Hepatic stellate cell (primary cell): Measurements from ENCODE around the gene IL17RE.
"Not testable (repeated sequence)": the region's sequence is repeated elsewhere in the genome, so short reads cannot be mapped to it uniquely, and the experiment has no call there.

ENCODE experiments used
- DNase-seq: peaks from one replicate; pipeline ENCODE4 v3.0.0; 2011; ENCODE audit warnings: low spot score

Gene IL17RE

DNA sequence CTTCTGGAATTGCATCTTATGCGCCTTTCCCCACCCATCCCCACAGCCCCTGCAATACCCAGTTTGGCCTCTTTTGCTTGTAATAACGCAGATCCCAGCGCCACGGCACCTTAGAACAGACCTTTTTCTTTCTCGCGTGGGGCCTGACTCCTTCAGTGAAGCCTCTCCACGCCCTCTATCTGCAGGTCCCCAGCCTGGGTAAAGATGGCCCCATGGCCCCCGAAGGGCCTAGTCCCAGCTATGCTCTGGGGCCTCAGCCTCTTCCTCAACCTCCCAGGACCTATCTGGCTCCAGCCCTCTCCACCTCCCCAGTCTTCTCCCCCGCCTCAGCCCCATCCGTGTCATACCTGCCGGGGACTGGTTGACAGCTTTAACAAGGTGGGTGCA is 31.6 kb downstream of the IL17RE start:
- DNase-seq, result no peak

- no peak for DNase-seq
These were observed 32.3 kb downstream of the IL17RE start for GRCh38 chr3:9934993-9935392.

GRCh38 chr3:9935966-9936510 is 33.4 kb downstream of the IL17RE start:
- no peak for DNase-seq

- no peak for DNase-seq
These were observed 35.0 kb downstream of the IL17RE start for GRCh38 chr3:9937486-9938238.

GRCh38 chr3:9938966-9939365 is 36.3 kb downstream of the IL17RE start:
- no peak for DNase-seq

GRCh38 chr3:9939906-9940305 is 37.3 kb downstream of the IL17RE start:
- not testable (repeated sequence) for DNase-seq

GRCh38 chr3:9940746-9941145 is 38.1 kb downstream of the IL17RE start:
- DNase-seq, result no peak

DNA sequence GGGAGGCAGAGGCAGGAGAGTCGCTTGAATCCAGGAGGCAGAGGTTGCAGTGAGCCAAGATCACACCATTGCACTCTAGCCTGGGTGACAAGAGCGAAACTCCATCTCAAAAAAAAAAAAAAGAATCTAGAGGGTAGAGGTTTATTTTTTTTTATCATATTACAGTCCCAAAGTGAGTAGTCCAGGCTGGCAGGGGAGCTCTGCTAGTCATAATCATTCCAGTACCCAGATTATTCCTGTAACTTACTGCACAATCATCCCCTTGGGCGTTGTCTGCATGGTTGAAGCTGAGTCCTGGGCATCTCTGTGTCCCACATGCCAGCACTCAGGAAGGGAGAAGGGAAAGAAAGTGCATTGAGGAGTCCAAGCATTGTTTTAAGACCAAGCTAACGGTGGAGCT is 39.5 kb downstream of the IL17RE start:
- no peak for DNase-seq

GRCh38 chr3:9942934-9943690 is 40.5 kb downstream of the IL17RE start:
- DNase-seq, result no peak

GRCh38 chr3:9944271-9944670 is 41.6 kb downstream of the IL17RE start:
- no peak for DNase-seq

DNA sequence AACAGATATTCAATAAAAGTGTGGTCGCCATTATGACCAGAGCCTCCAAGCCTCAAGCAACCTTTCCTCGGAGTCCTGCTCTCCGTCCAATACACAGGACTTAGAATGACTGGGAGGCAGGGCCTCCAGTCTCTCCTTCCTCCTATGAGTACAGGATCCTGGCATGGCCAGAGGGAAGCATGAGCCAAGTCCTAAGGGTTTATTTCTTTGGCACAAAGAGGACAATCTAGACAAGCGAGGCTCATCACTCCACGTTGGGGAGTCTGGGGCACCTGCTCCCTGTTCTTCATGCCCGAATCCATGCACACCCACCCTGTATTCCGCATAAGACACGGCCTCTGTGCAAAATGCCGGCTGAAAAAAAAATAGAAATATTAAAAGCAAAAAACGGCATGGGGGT is 42.7 kb downstream of the IL17RE start:
- no peak for DNase-seq

GRCh38 chr3:9946112-9947024 is 43.7 kb downstream of the IL17RE start:
- peak; percentile 92 for DNase-seq

- peak; percentile 90 for DNase-seq
These were observed 44.7 kb downstream of the IL17RE start for GRCh38 chr3:9947025-9947995.

- no peak for DNase-seq
These were observed 45.9 kb downstream of the IL17RE start for GRCh38 chr3:9948586-9948985.

DNA sequence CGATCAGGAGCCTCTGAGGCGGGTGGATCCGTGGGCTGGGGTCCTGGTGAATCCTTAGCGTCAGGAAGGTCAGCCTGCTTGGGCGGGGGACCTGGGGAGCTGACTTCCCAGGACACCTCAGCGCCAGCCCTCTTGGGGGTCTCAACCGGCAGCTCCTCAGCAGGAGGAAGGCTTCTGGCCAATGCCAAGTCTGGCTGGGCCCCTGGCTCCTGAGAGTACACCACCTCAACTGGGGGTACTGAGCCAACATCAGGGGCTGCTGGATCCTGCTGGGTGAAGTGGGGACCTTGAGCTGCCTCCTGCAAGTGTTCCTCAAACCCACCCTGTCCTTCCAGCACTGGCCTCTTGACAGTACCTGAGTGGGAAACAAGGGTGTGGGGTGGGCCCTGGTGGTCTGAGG is 46.5 kb downstream of the IL17RE start:
- DNase-seq, result no peak

GRCh38 chr3:9949626-9950025 is 47.0 kb downstream of the IL17RE start:
- DNase-seq, result no peak

- no peak for DNase-seq
These were observed 48.5 kb downstream of the IL17RE start for GRCh38 chr3:9951126-9951525.

DNA sequence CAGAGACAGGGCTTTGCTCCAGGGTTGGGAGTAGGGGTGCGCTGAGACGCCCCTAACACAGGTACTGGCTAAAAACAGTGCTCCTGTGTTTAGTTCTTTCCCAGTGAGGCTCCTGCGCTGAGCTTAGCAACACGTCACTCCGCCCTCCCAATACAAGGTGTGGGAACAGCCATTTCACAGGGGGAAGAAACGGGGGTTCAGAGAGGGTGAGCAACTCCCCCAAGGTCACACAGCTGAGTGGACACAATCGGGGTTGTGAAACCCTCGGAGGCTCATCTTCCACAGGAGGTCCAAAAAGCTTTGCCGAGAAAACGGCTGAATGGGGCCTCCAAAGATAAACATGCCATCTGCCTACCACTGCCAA is 48.9 kb downstream of the IL17RE start:
- no peak for DNase-seq

DNA sequence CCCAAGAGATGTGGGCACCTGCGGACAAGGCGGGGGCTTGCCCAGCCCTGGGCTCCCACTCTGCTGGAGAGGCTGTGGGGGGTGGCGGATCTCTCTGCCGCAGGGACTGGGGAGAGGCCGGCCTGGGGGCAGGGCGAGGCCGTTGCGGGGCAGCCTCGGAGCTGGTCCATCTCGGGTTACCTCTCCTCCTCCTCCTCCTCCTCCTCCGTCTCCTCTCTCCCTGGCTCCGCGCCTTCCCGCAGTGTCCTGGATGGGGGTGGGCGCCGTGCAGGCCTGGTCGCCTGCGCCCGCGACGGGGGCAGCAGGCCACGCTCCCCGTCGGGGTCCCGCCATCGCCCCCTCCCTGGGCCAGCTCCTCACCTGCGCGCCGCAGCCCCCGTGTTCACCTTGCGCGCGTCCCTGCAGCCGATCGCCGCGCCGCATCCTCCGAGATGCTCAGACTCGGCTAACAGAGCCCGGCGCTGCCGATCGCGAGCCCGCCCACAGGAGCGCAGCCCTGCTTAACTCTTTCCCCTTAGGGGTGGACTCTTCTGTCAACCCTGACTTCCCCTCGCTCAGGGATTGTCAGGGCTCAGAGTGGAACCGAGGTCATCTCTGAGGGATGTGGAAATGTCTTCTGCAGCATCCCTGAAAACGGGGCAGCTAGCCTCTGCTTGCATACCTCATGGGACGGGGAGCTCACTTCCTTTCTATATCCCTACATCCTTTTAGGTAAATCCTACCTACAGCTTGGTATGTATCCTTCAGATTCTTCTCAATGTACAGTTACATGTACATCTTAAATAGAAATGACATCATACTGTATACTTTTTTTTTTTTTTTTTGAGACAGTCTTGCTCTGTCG is 49.5 kb downstream of the IL17RE start, which contains the start of gene PRRT3:
PRRT3 (minus strand) TSS at position 447 of the 844 bp plus-strand sequence. CDS start 2,293 bp downstream, outside the sequence.
- peak; percentile 62 for DNase-seq

DNA sequence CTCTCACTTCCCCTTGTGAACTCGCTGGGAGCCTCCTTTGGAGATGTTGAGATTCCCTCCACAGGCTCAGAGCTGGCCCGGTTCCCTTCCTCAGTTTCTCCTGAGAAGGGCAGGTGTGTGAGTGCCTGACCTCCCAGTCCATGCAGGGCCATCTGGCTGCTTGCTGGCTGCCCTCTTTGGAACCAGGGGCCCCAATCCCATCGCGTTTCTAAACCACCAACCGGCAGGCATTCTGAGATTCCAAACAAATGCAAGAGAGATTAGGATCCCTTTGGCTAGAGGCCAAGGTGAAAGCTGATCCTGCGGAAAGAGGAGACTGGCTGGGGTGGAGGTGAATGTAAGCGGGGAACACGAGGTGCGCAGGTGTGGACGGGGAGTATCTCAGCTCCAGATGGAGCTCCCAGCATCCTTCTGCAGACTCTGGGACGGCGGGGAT is 52.4 kb downstream of the IL17RE start:
- DNase-seq, result no peak
